ENCODE measurements around the gene ZFR.
"Not testable (repeated sequence)": the region's sequence is repeated elsewhere in the genome, so short reads cannot be mapped to it uniquely, and the experiment has no call there.

The ZFR gene

GRCh38 chr5:32449262-32449661 is 4.7 kb upstream of the ZFR start:
- no peak for DNase-seq

GRCh38 chr5:32446630-32447029 is 2.1 kb upstream of the ZFR start:
- no peak for DNase-seq

GRCh38 chr5:32445831-32446614 is 1.5 kb upstream of the ZFR start:
- DNase-seq = no peak

- no peak for DNase-seq
Measured at GRCh38 chr5:32445287-32445758, 783 bp upstream of the ZFR start.

- DNase-seq = peak; percentile 57
Measured at GRCh38 chr5:32443541-32444430, 754 bp downstream of the ZFR start.

DNA sequence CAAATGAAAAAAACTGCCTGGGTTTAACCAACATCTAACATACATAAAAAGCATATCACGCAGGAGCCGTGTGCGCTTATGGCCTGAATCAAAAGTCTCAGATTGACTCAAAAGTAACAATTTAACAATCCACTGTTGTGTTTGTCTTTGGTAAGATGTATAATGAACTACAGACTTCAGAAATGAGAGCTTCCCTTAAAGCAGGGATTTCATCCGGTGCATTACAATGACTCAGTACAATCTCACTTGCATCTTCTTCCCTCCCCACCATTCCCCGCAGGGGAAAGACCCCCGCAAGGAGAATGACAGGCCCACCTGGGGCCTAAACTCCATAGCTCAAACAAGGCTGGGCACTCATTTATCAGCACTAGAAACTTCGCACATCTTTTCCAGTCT is 1.4 kb downstream of the ZFR start:
- DNase-seq = no peak

DNA sequence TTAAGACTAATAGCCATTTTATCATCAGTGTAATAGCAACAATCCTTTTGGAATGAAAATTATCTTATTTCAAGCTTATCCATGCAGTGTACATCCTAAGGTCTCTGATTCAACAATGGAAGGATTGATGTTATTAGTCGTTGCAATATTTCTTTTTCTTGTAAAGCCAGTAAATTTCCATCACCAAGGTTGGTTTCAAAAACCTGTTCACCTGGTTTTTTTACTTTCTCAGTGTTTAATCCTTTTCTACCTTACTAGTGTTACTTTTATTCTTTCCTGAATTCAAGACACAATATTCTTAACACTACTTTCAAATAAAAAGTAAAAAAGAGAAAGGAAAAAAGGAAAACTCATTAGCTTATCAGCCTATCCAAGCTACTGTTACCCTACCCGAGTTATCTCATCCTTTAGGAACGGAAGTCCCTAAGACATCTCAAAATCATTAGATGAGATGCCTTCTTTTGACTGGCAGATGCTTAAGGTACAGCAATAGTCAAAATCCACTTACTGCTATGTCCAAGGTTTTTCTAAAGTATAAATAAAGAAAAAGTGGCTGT is 5.4 kb downstream of the ZFR start:
- DNase-seq = no peak

- DNase-seq = no peak
Measured at GRCh38 chr5:32436553-32437242, 7.8 kb downstream of the ZFR start.

- DNase-seq = no peak
Measured at GRCh38 chr5:32435383-32435782, 9.2 kb downstream of the ZFR start.

- DNase-seq = no peak
Measured at GRCh38 chr5:32434221-32434620, 10.3 kb downstream of the ZFR start.

- DNase-seq = no peak
Measured at GRCh38 chr5:32432633-32433032, 11.9 kb downstream of the ZFR start.

DNA sequence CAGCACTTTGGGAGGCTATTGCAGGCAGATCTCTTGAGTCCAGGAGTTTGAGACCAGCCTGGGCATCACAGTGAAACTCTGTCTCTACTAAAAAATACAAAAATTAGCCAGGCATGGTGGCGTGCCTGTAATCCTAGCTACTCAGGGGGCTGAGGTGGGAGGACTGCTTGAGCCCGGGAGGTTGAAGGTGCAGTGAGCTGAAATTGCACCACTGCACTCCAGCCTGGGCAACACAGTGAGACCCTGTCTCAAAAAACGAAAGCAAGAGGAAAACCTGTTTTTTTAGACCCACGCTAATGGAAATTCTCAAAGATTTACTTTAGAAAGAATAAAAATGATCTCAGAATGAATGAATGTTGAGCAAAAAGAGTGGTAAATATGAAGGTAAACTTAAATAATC is 13.7 kb downstream of the ZFR start:
- not testable (repeated sequence) for DNase-seq

DNA sequence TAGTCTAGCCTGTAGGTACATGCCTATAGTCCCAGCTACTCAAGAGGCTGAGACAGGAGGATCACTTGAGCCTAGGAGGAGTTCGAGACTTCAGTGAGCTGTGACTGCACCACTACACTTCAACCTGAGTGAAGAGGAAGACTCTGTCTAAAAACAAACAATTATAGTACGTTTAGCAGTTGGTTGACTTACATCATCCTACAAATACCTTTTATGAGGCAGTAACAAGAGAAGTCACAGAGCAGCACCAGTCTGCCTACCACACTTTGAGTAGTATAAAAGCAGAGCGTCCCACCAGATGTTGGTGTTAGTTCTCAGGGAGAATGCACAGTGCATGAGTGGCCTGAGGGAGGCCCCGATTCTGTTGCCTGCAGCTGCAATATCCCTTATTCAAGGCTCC is 16.1 kb downstream of the ZFR start:
- DNase-seq = no peak

DNA sequence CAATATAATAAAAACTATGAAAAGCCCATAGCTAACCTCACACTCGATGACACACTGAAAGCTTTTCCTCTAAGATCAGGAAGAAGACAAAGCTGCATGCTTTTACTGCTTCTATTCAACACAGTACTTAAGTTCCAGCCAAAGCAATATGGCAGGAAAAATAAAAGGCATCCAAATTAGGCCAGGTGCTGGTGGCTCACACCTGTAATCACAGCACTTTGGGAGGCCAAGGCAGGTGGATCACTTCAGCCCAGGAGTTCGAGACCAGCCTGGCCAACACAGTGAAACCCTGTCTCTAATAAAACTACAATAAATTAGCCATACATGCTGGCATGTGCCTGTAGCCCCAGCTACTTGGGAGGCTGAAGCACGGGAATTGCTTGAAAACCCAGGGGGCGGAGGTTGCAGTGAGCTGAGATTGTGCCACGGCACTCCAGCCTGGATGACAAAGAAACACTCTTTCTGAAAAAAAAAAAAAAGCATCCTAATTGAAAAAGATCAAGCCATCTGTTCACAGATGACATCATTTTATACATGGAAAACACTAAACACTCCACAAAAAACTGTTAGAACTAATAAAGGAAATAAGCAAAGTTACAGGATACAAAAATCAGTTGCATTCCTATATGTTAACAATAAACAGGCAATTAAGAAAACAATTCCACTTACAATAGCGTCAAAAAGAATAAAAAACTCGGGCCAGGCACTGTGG is 17.9 kb downstream of the ZFR start:
- no peak for DNase-seq

- DNase-seq = no peak
Measured at GRCh38 chr5:32422697-32423096, 21.8 kb downstream of the ZFR start.

DNA sequence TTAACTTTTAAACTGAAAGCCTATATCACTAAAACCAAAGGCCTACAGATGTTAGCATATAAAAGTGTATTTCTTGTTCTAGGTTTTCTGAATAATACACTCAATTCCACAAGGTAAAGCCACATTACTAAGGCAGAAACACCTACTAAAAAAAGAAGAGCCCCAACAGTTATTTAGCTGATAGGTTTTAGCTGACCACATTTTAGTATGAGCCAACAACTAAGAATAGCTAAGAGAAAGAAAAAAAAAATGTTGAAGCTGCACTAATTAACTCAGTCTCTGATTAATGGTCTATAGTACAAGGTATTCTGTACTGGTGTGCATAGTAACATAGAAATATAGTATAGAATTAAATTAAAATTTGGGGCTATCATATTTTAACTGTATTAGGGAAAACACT is 23.5 kb downstream of the ZFR start:
- no peak for DNase-seq

DNA sequence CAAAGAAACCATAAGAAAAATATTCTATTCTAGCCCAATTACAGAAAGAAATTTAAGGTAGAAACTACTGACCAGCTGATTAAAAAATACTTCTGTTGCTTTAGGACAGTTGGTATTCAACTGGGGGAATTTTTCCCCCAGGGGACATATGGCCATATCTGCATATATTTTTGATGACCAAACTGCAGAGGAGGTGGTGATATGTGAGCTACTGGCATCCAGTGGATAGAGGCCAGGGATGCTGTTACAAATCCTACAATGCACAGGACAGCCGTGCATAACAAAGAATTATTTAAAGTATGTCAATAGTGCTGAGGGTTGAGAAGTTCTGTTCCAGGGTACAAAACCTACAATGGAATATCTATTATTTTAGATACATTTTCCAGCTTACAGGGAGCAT is 24.0 kb downstream of the ZFR start:
- no peak for DNase-seq

DNA sequence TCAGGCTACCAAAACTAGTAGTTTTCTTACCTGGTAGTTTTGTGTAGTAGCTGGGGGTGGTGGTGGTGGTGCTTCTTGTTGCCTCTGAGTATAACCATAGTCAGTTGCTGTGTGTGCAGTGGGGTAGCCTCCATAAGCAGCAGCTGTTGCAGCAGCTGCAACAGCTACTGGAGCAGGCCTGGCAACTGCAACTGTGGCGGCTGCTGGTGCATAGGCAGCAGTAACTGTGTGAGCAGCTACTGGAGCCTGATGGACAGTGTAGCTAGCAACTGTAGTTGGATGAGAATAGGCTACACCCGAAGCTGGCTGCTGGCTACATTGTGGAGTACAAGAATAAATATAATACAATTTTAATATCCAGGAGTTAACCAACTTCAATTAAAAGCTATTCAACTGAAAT is 24.7 kb downstream of the ZFR start:
- DNase-seq = no peak

GRCh38 chr5:32413466-32414263 is 30.9 kb downstream of the ZFR start:
- DNase-seq = no peak

- no peak for DNase-seq
Measured at GRCh38 chr5:32410630-32411029, 33.9 kb downstream of the ZFR start.

DNA sequence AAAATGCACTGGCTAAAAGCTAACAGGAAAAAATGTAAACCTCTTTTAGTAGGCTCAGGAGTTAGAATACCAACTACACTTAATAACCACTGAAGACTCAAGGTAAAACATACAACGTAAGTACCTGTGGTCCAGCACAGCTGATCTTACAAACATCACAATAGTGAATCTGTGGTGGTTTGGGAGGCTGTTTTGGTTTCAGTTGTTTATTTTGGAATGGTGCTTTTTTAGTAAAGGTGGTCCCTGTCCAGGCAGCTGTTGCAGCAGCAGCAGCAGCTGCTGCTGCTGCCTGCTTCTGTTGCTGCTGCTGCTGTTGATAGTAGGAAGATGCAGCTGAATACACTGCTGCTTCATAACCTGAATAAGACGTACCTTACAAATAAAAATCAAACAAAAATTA is 37.9 kb downstream of the ZFR start:
- DNase-seq = no peak

DNA sequence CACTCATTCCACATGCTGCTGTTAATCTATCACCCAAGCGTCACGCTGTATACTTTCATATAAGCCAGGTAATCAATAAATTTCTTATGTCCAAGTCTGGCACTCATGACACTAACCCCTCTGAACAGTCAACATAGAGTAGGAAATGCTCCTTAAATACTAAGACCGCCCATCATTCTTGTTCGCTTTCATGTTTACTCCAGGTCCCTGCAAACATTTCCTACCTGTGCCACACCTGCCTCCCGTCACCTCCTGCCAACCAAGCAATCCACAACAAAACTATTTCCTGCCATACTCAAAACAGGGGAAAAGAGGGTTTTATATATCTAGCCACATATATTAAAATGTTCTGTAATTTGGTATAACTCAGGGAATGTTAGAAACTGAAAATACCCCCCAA is 39.0 kb downstream of the ZFR start:
- no peak for DNase-seq
